ENCODE data around the gene MTUS2.

GRCh38 chr13:29511106-29511796 is 691.1 kb downstream of the MTUS2 start:
- no peak for TF ChIP-seq CTCF (IDR thresholded peaks at IDR 0.05)
- TF ChIP-seq POLR2A (IDR thresholded peaks at IDR 0.05): no peak
- no peak for TF ChIP-seq EP300 (IDR thresholded peaks at IDR 0.05)
- no peak for TF ChIP-seq POLR2AphosphoS5 (IDR thresholded peaks at IDR 0.05)

All from suprapubic skin (tissue), 4 donors.